HG03139 (cell line): ENCODE data around the gene CFB.

Experiments used
- ATAC-seq: cut with Tn5 transposase; IDR thresholded peaks from one replicate; pipeline ENCODE4 v1.9.1; 2021; ENCODE audit not compliant: unreplicated experiment

CFB gene

DNA sequence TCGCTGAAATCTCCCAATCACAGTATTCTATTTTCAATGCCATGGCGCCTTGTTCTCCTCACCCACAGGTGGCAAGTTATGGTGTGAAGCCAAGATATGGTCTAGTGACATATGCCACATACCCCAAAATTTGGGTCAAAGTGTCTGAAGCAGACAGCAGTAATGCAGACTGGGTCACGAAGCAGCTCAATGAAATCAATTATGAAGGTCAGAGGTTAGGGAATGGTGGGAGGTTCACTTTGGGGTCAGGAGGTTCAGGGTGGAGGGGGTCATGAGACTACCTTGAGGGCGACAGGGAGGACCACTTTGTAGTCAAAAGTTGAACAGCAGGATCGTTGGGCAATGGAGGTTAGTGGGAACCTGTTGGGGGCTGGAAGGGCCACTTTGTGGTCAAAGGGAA is 2.4 kb downstream of the CFB start:
- no peak for ATAC-seq

DNA sequence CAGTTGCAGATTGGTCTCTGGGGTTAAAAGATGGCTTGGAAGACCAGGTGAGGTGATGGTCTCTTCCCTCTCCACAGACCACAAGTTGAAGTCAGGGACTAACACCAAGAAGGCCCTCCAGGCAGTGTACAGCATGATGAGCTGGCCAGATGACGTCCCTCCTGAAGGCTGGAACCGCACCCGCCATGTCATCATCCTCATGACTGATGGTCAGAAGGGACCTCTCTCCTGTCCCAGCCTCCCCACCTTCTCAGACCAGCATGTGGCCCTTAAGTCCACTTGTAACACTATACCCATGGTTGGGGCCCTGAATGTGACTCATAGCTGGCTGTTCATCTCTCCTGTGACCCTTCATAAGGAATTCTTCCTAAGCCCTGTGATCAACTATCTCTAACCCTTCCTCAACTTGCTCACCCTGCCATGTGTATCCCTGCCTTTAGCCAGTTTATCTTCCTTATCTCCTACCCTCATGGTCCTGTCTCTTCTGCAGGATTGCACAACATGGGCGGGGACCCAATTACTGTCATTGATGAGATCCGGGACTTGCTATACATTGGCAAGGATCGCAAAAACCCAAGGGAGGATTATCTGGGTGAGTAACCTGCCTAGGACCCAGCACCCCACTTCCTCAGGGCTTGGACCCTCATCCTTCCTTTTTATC is 3.0 kb downstream of the CFB start:
- no peak for ATAC-seq

- no peak for ATAC-seq
Measured at GRCh38 chr6:31949926-31950548, 4.1 kb downstream of the CFB start.

GRCh38 chr6:31952140-31952805 is 6.4 kb downstream of the CFB start:
- ATAC-seq = no peak

DNA sequence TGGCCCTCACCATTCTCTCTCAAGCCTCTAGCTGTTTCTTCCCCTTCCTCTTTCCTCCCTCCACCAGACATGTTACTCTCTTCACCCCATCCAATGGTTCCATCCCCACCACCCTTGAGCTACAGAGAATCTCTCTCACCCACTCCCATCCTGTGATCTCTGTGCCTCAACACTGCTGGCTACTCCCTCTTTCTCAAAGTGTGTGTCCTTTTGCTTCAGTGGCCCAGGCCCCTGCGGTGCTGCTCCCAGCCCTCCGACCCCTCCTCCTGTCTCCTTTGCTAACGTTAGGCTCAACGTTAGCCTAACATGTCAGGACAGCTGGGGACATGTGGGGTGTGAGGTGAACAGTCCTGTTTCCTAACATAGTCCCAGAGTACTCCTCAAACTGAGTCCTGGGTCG is 7.0 kb downstream of the CFB start:
- no peak for ATAC-seq

DNA sequence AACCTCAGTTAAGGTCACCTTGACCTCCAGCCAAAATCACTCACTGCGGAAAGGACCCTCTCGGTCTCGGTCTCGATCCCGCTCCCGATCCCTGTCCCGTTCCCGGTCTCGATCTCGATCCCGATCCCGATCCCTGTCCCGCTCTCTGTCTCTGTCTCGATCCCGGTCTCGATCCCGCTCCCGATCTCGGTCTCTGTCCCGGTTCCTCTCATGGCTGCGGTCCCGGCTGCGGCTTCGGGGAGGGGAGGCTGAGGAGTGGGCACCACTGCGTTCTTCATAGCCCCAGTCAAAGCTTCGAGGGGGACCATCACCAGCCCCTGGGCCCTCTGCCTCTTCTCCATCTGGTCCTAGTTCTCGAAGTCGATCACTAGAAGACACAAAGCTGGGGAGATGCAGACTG is 8.6 kb downstream of the CFB start:
- no peak for ATAC-seq

GRCh38 chr6:31956796-31957195 is 10.9 kb downstream of the CFB start:
- no peak for ATAC-seq

GRCh38 chr6:31958412-31958740 is 12.5 kb downstream of the CFB start:
- ATAC-seq = no peak

- peak; percentile 92 for ATAC-seq
Measured at GRCh38 chr6:31958741-31959739, 13.1 kb downstream of the CFB start, which contains the start of the genes NELFE and SKIC2. Gene NELFE, minus strand, starts transcription at chr6:31958971. Its CDS starts 525 bp downstream, at chr6:31958446. Gene SKIC2, plus strand, starts transcription at chr6:31959175. Its CDS starts 18 bp downstream, at chr6:31959193.

DNA sequence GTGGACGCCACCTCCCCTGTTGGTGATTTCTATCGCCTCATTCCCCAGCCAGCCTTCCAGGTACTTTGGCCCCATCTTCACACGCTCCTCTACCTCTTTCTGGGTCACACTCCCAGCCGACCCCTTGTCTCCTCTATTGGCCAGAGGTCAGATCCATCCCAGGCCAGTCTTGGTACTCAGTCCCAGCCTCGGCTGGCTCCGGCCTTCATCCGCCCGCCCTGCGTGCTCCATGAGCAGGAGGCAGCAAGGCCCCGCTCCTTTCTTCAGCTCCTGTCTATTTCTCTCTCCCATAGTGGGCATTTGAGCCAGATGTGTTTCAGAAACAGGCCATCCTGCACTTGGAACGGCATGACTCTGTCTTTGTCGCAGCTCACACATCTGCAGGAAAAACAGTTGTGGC is 15.7 kb downstream of the CFB start:
- no peak for ATAC-seq

- ATAC-seq = no peak
Measured at GRCh38 chr6:31963921-31964320, 18.0 kb downstream of the CFB start.

- ATAC-seq = no peak
Measured at GRCh38 chr6:31965700-31966099, 19.8 kb downstream of the CFB start.

GRCh38 chr6:31966506-31966905 is 20.6 kb downstream of the CFB start:
- ATAC-seq = no peak

DNA sequence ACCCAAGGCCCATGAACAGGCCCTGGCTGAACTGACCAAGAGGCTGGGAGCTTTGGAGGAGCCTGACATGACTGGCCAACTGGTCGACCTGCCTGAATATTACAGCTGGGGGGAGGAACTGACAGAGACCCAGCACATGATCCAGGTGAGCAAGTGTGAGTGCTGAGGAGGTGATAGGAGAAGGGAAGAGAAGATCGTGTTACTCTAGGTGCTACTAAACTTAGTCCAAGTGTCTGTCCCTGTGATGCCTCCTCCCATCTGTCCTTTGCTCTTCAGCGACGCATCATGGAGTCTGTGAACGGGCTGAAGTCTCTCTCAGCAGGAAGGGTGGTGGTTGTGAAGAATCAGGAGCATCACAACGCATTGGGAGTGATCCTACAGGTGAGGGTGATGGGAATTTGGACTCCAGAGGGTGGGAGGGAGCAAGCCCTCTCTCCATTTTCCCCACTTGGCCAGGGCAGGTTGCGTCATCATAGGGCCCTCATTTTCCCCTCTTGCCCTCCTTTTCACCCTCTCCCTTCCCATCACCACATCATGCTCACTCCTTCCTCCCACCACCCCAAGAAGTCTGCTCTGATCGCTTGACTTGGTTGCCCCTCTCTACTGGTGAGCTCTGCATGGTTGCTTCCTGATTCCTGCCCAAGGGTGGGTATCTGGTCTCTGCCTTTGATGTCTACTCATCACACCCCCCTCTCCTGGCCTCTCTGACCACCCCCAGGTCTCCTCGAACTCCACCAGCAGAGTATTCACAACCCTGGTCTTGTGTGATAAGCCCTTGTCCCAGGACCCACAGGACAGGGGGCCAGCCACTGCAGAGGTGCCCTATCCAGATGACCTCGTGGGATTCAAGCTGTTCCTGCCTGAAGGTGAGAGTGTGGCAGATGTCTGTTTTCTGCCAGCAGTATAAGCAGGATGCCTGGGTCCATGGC is 21.4 kb downstream of the CFB start:
- ATAC-seq = no peak

GRCh38 chr6:31967926-31968320 is 22.0 kb downstream of the CFB start:
- ATAC-seq = no peak

DNA sequence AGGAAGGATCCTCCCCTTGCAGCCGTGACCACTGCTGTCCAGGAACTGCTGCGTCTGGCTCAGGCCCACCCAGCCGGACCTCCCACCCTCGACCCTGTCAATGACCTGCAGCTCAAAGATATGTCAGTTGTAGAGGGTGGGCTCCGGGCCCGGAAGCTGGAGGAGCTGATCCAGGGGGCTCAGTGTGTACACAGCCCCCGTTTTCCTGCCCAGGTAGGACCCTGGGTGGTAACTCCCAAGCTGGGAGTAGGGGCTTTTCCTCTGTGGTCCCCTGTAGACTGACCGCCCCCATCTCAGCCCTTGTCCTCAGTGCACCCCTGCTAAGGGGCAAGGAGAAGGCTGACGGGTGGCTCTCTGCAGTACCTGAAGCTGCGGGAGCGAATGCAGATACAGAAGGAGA is 22.4 kb downstream of the CFB start:
- no peak for ATAC-seq

DNA sequence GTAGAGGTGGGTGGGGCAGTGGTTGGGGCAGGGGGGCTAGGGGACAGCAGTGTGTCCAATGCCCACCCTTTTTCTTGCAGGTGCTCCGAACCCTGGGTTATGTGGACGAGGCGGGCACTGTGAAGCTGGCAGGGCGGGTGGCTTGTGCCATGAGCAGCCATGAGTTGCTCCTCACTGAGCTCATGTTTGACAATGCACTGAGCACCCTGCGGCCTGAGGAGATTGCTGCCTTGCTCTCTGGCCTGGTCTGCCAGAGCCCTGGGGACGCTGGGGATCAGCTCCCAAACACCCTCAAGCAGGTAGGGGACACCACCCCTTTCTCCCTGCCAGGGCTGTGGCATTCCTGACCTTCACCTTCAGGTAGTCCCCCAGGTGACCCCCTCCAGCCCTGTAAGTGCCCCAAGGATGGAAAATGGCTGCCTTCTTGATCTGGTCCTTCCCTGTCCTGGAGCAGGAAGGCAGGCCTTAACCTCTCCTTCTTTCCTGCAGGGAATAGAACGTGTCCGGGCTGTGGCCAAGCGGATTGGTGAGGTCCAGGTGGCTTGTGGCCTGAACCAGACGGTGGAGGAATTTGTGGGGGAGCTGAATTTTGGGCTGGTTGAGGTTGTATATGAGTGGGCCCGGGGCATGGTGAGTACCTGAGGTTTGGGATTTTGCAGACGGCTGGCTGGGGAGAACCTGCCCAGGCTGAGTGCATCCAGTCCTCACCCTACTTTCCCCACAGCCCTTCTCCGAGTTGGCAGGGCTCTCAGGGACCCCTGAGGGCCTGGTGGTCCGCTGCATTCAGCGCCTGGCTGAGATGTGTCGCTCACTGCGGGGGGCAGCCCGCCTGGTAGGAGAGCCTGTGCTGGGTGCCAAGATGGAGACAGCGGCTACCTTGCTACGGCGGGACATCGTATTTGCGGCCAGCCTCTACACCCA is 23.2 kb downstream of the CFB start:
- no peak for ATAC-seq

DNA sequence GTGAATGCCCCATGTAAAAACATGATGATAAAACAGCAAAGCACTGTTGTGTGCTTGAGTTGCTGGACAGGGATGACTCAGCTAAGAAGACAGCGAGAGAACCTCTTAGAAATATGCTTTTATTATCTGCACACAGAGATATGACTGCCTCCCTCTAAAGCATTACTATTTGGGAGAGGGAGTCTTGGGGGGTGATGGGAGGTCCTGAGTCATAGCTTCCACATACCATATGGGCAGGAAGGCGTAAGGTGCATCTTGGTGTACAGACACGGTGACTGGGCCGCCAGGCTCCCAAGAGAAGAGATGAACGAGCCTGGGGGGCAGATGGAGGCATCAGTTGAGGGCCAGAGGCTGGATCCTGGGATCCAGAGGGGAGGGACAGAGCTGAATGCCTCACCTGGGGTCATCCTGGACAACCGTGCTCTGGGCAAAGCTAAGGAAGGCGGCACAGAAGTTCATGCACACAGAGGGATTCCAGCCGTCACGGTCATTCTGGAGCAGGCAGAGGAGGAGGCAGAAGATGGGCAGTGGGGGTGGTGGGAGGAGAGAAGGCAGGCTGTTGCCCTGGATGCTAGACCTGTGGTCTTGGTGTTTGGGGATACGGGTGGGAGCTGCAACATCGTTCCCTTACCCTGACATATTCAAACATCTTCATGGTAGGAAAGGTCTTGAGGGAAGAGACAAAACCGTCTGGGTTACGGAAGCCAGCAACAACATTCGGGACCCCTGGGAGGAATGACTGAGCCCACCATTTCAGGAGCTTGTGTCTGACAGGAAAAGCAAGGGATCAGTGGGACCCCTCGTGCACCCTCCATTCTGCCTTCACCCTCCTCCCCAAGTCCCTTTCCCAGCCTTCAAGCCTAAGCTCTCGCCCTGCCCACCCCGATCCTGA is 24.1 kb downstream of the CFB start:
- no peak for ATAC-seq
